ENCODE results near the gene CLEC2B.

Gene CLEC2B

DNA sequence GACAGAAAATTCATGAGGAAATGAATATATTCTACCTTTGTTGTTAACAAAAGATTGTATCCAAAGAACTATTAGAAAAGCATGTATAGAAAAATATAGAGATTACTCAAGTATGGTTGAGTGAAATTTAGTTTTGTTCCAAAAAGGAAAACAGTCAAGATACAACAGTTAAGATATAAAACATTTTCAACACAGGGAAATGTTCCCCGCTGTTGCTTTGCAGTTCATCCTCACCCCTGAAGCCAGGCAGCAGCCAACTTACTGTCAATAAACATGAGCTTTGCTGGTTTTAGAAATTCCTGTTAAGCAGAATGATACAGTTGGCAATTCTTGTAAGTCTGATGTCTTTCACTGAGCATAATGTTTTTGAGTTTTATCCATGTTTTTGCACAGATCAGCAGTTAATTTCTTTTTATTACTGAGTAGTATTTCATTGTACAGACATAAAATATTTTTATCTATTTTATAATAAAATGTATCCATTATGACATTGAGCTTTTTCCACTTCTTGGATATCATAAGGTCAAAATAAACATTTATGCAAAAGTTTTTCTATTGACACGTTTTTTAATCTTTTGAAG lies 1.2 kb upstream of the CLEC2B start:
- Histone ChIP-seq H3K79me2 (ENCODE audit: insufficient read depth, low read length) (peaks cover 43% of the 10 kb centered on the region), H3K27ac (ENCODE audit: low read length) (peak overlapping the region; percentile 98), H4K20me1 (ENCODE audit: insufficient read depth, low read length) (no peaks in the 10 kb centered on the region), H3K9ac (ENCODE audit: low read depth, low read length) (peak overlapping the region; percentile 67), H3K9me3 (ENCODE audit: insufficient read depth, low read length, severe bottlenecking) (no peaks in the 10 kb centered on the region), H2AFZ (ENCODE audit: low read depth, low read length) (peak overlapping the region; percentile 78), H3K4me2 (ENCODE audit: insufficient read depth, low read length) (peak overlapping the region; percentile 69), H3K4me1 (ENCODE audit: insufficient read depth, low read length) (peaks cover 21% of the 10 kb centered on the region), H3K4me3 (ENCODE audit: low read depth in 1 of 2, low read length in 2 of 2) (peak overlapping the region; percentile 47 to 57; a peak in 3 of 4 replicates), H3K36me3 (ENCODE audit: insufficient read depth, low read length) (no peaks in the 10 kb centered on the region), H3K27me3 (ENCODE audit: insufficient read depth, low read length, poor library complexity) (no peaks in the 10 kb centered on the region)
- TF ChIP-seq, protein P1, sequence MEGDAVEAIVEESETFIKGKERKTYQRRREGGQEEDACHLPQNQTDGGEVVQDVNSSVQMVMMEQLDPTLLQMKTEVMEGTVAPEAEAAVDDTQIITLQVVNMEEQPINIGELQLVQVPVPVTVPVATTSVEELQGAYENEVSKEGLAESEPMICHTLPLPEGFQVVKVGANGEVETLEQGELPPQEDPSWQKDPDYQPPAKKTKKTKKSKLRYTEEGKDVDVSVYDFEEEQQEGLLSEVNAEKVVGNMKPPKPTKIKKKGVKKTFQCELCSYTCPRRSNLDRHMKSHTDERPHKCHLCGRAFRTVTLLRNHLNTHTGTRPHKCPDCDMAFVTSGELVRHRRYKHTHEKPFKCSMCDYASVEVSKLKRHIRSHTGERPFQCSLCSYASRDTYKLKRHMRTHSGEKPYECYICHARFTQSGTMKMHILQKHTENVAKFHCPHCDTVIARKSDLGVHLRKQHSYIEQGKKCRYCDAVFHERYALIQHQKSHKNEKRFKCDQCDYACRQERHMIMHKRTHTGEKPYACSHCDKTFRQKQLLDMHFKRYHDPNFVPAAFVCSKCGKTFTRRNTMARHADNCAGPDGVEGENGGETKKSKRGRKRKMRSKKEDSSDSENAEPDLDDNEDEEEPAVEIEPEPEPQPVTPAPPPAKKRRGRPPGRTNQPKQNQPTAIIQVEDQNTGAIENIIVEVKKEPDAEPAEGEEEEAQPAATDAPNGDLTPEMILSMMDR (IDR thresholded peaks at IDR 0.05; ENCODE audit: borderline replicate concordance, extremely low read depth, low read length, poor library complexity, severe bottlenecking) = no peak
- DNase-seq (peak; percentile 38), ATAC-seq (ENCODE audit: insufficient read depth, low read depth) (no peak)

DNA sequence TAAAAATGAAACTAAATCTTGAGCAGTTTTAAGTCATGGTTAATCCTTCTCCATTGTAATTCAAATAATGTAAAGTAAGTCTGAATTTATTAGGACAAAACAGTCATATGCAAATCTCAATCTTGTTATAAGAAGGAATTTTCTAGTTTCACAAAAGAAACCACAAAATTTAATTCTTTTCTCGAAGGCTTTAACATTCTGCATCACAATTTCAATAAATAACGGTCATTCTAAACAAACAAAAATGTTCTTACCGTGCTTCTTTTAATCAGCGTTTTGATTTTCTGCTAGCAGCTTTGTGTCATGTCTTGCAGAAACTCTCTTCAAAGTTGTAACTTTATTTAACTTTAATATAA lies 225 bp downstream of the CLEC2B start:
- H2AFZ ChIP-seq (ENCODE audit: low read depth, low read length) = peak overlapping the region; percentile 78

DNA sequence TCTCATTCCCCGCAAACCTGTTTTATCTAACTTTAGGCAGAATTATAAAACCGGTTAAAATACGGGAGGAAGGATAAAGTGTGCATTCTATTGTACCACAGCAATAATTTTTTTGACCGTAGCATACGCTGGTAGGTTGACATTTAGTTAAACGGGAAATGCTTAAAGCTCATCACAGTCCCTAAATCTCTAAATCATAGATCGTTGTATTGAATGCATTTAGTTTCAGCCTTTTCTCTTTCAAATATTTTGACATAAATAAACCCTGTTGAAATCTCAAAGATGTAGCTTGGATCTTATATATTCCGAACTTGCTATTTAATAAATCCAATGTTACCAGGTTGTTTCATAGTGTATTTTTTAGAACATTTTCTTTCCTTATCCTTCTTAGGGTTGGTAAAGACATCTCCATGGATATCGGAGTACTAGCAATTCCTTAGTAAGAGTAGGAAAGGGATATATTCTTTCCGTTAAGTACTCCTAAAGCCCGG lies 798 bp downstream of the CLEC2B start:
- DNase-seq = no peak
- Histone ChIP-seq H3K27me3 (ENCODE audit: insufficient read depth, low read length, poor library complexity) (no peaks in the 10 kb centered on the region), H3K9ac (ENCODE audit: low read depth, low read length) (peak overlapping the region; percentile 67), H2AFZ (ENCODE audit: low read depth, low read length) (peak overlapping the region; percentile 78), H3K9me3 (ENCODE audit: insufficient read depth, low read length, severe bottlenecking) (peaks cover 2% of the 10 kb centered on the region), H3K79me2 (ENCODE audit: insufficient read depth, low read length) (peaks cover 63% of the 10 kb centered on the region), H3K36me3 (ENCODE audit: insufficient read depth, low read length) (no peaks in the 10 kb centered on the region), H3K4me2 (ENCODE audit: insufficient read depth, low read length) (peak overlapping the region; percentile 69), H3K4me1 (ENCODE audit: insufficient read depth, low read length) (peaks cover 37% of the 10 kb centered on the region), H4K20me1 (ENCODE audit: insufficient read depth, low read length) (no peaks in the 10 kb centered on the region), H3K4me3 (ENCODE audit: low read depth in 1 of 2, low read length in 2 of 2) (peak overlapping the region; percentile 47 to 57), H3K27ac (ENCODE audit: low read length) (peak overlapping the region; percentile 98)
- TF ChIP-seq EZH2 (IDR thresholded peaks at IDR 0.05; ENCODE audit: borderline replicate concordance, low read depth, low read length, severe bottlenecking) = no peak
- TF ChIP-seq, protein P1 (IDR thresholded peaks at IDR 0.05; ENCODE audit: borderline replicate concordance, extremely low read depth, low read length, poor library complexity, severe bottlenecking) = no peak
- ATAC-seq (ENCODE audit: insufficient read depth, low read depth) = peak; percentile 36; the same call in 2 of the 3 replicates

More for the DNA sequence above, 225 bp downstream of the CLEC2B start:
- Histone ChIP-seq H3K9me3 (ENCODE audit: insufficient read depth, low read length, severe bottlenecking) (no peaks in the 10 kb centered on the region), H3K79me2 (ENCODE audit: insufficient read depth, low read length) (peaks cover 57% of the 10 kb centered on the region), H3K4me2 (ENCODE audit: insufficient read depth, low read length) (peak overlapping the region; percentile 69), H3K4me1 (ENCODE audit: insufficient read depth, low read length) (peaks cover 33% of the 10 kb centered on the region), H4K20me1 (ENCODE audit: insufficient read depth, low read length) (no peaks in the 10 kb centered on the region), H3K27me3 (ENCODE audit: insufficient read depth, low read length, poor library complexity) (no peaks in the 10 kb centered on the region), H3K27ac (ENCODE audit: low read length) (peak overlapping the region; percentile 98), H3K4me3 (ENCODE audit: low read depth in 1 of 2, low read length in 2 of 2) (peak overlapping the region; percentile 47 to 57), H3K36me3 (ENCODE audit: insufficient read depth, low read length) (no peaks in the 10 kb centered on the region), H3K9ac (ENCODE audit: low read depth, low read length) (peak overlapping the region; percentile 67)
- TF ChIP-seq, protein P1 (IDR thresholded peaks at IDR 0.05; ENCODE audit: borderline replicate concordance, extremely low read depth, low read length, poor library complexity, severe bottlenecking) = no peak
- TF ChIP-seq EZH2 (IDR thresholded peaks at IDR 0.05; ENCODE audit: borderline replicate concordance, low read depth, low read length, severe bottlenecking) = no peak
- DNase-seq (no peak), ATAC-seq (ENCODE audit: insufficient read depth, low read depth) (no peak)
